Fibroblast of lung (primary cell): ENCODE results near the gene TEX35.

Experiments
- EZH2 ChIP-seq: IDR thresholded peaks from 2 replicates; pipeline ENCODE4 v1.5.1; 2012; ENCODE audit warnings: low read length, control low read depth, mild to moderate bottlenecking; ENCODE audit errors: missing control alignments
- TF ChIP-seq, protein P1 (sequence below), 2 donors: IDR thresholded peaks in 1 of 2; conservative IDR thresholded peaks in 1 of 2; 1 replicate in 1 of 2; 2 replicates in 1 of 2; pipeline ENCODE4 v1.5.1; 2011 to 2012; ENCODE audit warnings: low read length in 2 of 2, control low read depth in 1 of 2, inconsistent platforms in 1 of 2, low read depth in 1 of 2, mild to moderate bottlenecking in 1 of 2

DNA sequence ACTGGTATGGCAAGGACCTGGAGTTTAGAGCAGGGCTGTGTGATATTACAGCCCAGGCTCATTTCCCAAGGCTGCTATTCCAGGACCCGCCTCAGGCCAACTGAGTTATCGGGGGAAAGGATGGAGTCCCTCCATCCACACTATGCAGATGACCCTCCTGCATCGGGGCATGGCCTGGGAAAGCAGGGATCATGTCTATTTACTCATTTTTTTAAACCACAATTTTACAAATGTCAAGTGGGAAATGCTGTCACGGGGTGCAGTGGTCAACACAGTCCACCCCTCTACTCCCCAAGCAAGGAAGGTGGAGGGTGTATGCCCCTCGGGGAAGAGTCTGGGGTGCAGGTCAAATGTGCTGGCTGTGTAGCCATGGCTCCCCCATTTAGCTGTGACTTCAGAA is 10.1 kb upstream of the TEX35 start:
- TF ChIP-seq, protein P1, sequence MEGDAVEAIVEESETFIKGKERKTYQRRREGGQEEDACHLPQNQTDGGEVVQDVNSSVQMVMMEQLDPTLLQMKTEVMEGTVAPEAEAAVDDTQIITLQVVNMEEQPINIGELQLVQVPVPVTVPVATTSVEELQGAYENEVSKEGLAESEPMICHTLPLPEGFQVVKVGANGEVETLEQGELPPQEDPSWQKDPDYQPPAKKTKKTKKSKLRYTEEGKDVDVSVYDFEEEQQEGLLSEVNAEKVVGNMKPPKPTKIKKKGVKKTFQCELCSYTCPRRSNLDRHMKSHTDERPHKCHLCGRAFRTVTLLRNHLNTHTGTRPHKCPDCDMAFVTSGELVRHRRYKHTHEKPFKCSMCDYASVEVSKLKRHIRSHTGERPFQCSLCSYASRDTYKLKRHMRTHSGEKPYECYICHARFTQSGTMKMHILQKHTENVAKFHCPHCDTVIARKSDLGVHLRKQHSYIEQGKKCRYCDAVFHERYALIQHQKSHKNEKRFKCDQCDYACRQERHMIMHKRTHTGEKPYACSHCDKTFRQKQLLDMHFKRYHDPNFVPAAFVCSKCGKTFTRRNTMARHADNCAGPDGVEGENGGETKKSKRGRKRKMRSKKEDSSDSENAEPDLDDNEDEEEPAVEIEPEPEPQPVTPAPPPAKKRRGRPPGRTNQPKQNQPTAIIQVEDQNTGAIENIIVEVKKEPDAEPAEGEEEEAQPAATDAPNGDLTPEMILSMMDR (conservative IDR thresholded peaks at IDR 0.05 in 1 of 2, IDR thresholded peaks at IDR 0.05 in 1 of 2; ENCODE audit: low read depth in 1 of 2, low read length in 2 of 2): no peak
- no peak for TF ChIP-seq EZH2
